ENCODE results near the gene LHX4.

LHX4 gene

DNA sequence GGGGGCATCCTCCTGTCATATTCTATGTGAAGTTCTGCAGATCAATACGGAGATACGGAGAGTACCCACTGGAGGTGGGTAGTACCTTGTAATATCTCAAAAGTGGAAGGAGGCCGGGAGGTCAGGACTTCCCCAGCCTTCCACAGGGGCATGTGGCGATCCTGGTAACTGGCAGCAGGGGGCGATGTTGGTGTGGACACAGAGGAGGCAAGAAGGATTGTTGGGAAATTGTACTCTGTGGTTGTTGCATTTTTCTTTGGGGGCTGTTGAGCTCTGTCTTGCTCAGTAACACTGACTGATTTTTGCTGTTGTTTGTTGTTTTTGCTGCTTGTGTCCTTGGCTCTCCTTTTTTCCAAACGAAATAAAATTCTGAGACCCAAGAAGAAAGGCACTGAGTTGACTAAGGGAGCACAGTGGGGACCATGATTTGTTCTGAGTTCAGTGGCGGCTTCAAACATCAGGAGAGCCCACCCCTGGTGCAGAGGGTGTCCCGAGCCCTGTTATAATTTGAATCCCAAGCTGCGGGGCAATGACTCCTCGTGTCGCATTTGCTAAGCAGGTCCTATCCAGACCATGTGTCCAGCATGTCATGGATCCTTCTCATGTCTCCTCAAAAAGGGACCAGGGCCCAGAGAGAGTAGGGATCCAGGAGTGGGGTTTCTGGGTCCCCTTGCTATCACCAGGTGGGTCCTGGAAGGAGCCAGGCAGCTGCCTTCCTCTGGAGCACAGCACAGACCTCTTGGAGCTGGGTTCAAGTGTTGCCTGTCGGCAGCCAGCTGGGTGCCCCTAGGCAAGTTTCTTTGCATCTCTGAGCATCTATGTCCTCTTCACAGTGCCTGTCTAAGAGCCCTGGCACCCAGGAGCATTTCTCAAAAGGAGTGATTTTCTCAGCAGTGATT, 22.8 kb downstream of the LHX4 start:
- Histone ChIP-seq H2AFZ (ENCODE audit: low read depth, low read length) (no peak overlapping the region), H3K36me3 (ENCODE audit: control insufficient read depth in 1 of 2, insufficient read depth in 2 of 2, low read depth in 1 of 2, low read length in 2 of 2) (no peaks in the 10 kb centered on the region), H3K27ac (ENCODE audit: low read length, poor library complexity, severe bottlenecking) (no peak overlapping the region), H2BK5ac (ENCODE audit: low read depth, low read length, poor library complexity, severe bottlenecking) (no peak overlapping the region), H2AK5ac (ENCODE audit: low read length, severe bottlenecking) (no peak overlapping the region), H3K14ac (ENCODE audit: low read length in 2 of 2) (no peak overlapping the region), H3K4me1 (ENCODE audit: control insufficient read depth, insufficient read depth, low read depth, low read length) (peaks cover 26% of the 10 kb centered on the region), H3K79me1 (replicated peaks; ENCODE audit: low read length, poor library complexity, severe bottlenecking) (no peaks in the 10 kb centered on the region), H3K23ac (ENCODE audit: low read length in 2 of 2) (no peak overlapping the region), H3K4ac (ENCODE audit: low read depth in 1 of 2, low read length in 2 of 2) (no peak overlapping the region), H2BK120ac (ENCODE audit: low read depth, low read length) (no peak overlapping the region), H3K18ac (ENCODE audit: low read depth in 1 of 2, low read length in 2 of 2) (no peak overlapping the region), H2BK12ac (ENCODE audit: low read length in 2 of 2) (no peak overlapping the region), H4K91ac (ENCODE audit: low read length) (no peak overlapping the region), H3K9ac (ENCODE audit: low read length) (no peak overlapping the region), H2BK15ac (ENCODE audit: low read depth, poor library complexity, severe bottlenecking) (no peak overlapping the region), H3K4me2 (ENCODE audit: low read length, poor library complexity, severe bottlenecking) (no peak overlapping the region), H3K4me3 (ENCODE audit: insufficient read depth in 1 of 2, low read depth in 1 of 2, low read length in 2 of 2) (no peak overlapping the region), H3K27me3 (ENCODE audit: control insufficient read depth in 1 of 2, insufficient read depth in 1 of 2, low read length in 2 of 2) (peaks cover 0 to 90% of the 10 kb centered on the region in 2 experiments), H4K8ac (ENCODE audit: low read length) (no peak overlapping the region), H3K9me3 (ENCODE audit: control insufficient read depth, low read length) (no peaks in the 10 kb centered on the region)
- 50% methylated on average over 12 of the region's 12 CpGs for WGBS
- DNase-seq, result peak; percentile 61

DNA sequence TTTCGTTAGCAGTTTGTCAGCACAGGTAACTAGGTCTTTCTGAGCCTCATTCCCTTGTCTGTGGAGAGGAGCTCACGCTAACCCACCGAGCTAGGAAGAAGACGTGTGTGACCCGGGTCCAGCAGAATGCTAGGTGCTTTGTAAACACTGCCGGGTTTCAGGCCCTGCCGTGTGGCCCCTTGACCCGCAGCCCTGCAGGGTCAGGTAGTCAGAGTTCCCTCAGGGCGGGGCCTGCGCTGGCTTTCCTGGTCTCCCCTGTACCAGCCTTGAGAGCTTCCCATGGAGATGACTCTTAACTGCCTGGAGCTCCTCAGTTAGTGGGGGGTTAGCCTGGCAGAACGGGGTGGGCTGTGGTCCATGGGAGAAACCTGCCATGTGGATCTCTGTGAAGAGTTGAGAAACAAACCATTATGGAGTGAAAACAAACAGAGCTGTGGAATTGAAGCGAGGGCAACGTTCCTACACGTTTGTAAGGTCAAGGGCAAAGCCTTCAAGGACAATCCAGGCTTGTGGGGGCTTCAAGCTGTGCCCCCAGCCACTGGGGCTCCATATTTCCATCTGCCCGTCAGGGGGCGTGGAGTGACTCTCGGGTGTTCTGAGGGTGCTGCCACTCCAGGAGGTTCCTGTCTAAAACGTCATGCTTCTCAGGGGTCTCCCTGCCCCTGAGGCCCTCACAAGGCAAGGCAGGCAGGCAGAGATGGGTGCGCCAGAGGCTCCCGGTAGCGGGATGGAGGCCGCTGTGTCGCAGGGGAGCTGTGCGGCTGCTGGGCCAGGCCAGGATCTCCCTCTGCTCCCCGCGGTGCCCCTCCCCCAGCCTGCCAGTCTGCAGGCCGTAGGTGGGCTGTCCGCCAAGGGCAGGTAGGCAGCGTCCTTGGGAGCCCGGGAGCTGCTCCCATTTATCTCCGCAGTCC, 23.8 kb downstream of the LHX4 start:
- no peak overlapping the region for H2BK120ac ChIP-seq (ENCODE audit: low read depth, low read length)
- H4K8ac ChIP-seq (ENCODE audit: low read length), result no peak overlapping the region
- H2AK5ac ChIP-seq (ENCODE audit: low read length, severe bottlenecking), result no peak overlapping the region
- H2AFZ ChIP-seq (ENCODE audit: low read depth, low read length), result no peak overlapping the region
- H3K27me3 ChIP-seq (ENCODE audit: control insufficient read depth in 1 of 2, insufficient read depth in 1 of 2, low read length in 2 of 2), result peaks cover 1 to 90% of the 10 kb centered on the region in 2 experiments
- no peak overlapping the region for H2BK12ac ChIP-seq (ENCODE audit: low read length in 2 of 2)
- H3K27ac ChIP-seq (ENCODE audit: low read length, poor library complexity, severe bottlenecking), result no peak overlapping the region
- no peak for DNase-seq
- no peak overlapping the region for H3K4me2 ChIP-seq (ENCODE audit: low read length, poor library complexity, severe bottlenecking)
- H2BK5ac ChIP-seq (ENCODE audit: low read depth, low read length, poor library complexity, severe bottlenecking), result no peak overlapping the region
- H2BK15ac ChIP-seq (ENCODE audit: low read depth, poor library complexity, severe bottlenecking), result no peak overlapping the region
- H3K4ac ChIP-seq (ENCODE audit: low read depth in 1 of 2, low read length in 2 of 2), result no peak overlapping the region
- no peak overlapping the region for H3K4me3 ChIP-seq (ENCODE audit: insufficient read depth in 1 of 2, low read depth in 1 of 2, low read length in 2 of 2)
- peaks cover 26% of the 10 kb centered on the region for H3K4me1 ChIP-seq (ENCODE audit: control insufficient read depth, insufficient read depth, low read depth, low read length)
- H3K23ac ChIP-seq (ENCODE audit: low read length in 2 of 2), result no peak overlapping the region
- no peaks in the 10 kb centered on the region for H3K79me1 ChIP-seq (replicated peaks; ENCODE audit: low read length, poor library complexity, severe bottlenecking)
- H3K18ac ChIP-seq (ENCODE audit: low read depth in 1 of 2, low read length in 2 of 2), result no peak overlapping the region
- H4K91ac ChIP-seq (ENCODE audit: low read length), result peak overlapping the region; percentile 10
- no peak overlapping the region for H3K14ac ChIP-seq (ENCODE audit: low read length in 2 of 2)
- no peaks in the 10 kb centered on the region for H3K36me3 ChIP-seq (ENCODE audit: control insufficient read depth in 1 of 2, insufficient read depth in 2 of 2, low read depth in 1 of 2, low read length in 2 of 2)
- H3K9me3 ChIP-seq (ENCODE audit: control insufficient read depth, low read length), result no peaks in the 10 kb centered on the region
- H3K9ac ChIP-seq (ENCODE audit: low read length), result no peak overlapping the region
- WGBS, result 88% methylated on average over 31 of the region's 31 CpGs

DNA sequence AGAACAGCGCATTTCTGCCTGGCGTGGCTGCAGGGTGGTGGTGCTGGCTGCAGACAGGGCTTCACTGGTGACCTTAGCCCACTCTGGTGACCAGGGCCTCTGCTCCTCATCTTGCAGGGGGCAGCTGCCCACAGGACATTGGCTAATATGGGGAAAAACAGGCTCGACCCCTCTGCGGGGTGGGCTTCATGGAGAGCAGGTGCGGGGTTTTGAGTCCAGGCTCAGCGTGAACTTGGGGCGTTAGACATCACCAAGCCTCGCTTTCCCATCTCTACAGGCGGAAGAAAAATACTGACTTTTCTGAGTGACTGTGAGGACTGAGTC, 24.4 kb downstream of the LHX4 start:
- no peak overlapping the region for H2BK12ac ChIP-seq (ENCODE audit: low read length in 2 of 2)
- H3K23ac ChIP-seq (ENCODE audit: low read length in 2 of 2), result no peak overlapping the region
- no peaks in the 10 kb centered on the region for H3K36me3 ChIP-seq (ENCODE audit: control insufficient read depth in 1 of 2, insufficient read depth in 2 of 2, low read depth in 1 of 2, low read length in 2 of 2)
- H3K27me3 ChIP-seq (ENCODE audit: control insufficient read depth in 1 of 2, insufficient read depth in 1 of 2, low read length in 2 of 2), result peaks cover 5 to 90% of the 10 kb centered on the region in 2 experiments
- 91% methylated on average over 9 of the region's 9 CpGs for WGBS
- H3K4me3 ChIP-seq (ENCODE audit: insufficient read depth in 1 of 2, low read depth in 1 of 2, low read length in 2 of 2), result no peak overlapping the region
- DNase-seq, result no peak
- H3K4me2 ChIP-seq (ENCODE audit: low read length, poor library complexity, severe bottlenecking), result no peak overlapping the region
- no peak overlapping the region for H3K4ac ChIP-seq (ENCODE audit: low read depth in 1 of 2, low read length in 2 of 2)
- H3K79me1 ChIP-seq (replicated peaks; ENCODE audit: low read length, poor library complexity, severe bottlenecking), result no peaks in the 10 kb centered on the region
- no peak overlapping the region for H3K27ac ChIP-seq (ENCODE audit: low read length, poor library complexity, severe bottlenecking)
- H4K8ac ChIP-seq (ENCODE audit: low read length), result no peak overlapping the region
- H2BK15ac ChIP-seq (ENCODE audit: low read depth, poor library complexity, severe bottlenecking), result no peak overlapping the region
- no peak overlapping the region for H3K18ac ChIP-seq (ENCODE audit: low read depth in 1 of 2, low read length in 2 of 2)
- H2BK5ac ChIP-seq (ENCODE audit: low read depth, low read length, poor library complexity, severe bottlenecking), result no peak overlapping the region
- no peak overlapping the region for H2AK5ac ChIP-seq (ENCODE audit: low read length, severe bottlenecking)
- H3K14ac ChIP-seq (ENCODE audit: low read length in 2 of 2), result no peak overlapping the region
- no peaks in the 10 kb centered on the region for H3K9me3 ChIP-seq (ENCODE audit: control insufficient read depth, low read length)
- H3K4me1 ChIP-seq (ENCODE audit: control insufficient read depth, insufficient read depth, low read depth, low read length), result peaks cover 29% of the 10 kb centered on the region
- no peak overlapping the region for H2BK120ac ChIP-seq (ENCODE audit: low read depth, low read length)
- H4K91ac ChIP-seq (ENCODE audit: low read length), result no peak overlapping the region
- no peak overlapping the region for H2AFZ ChIP-seq (ENCODE audit: low read depth, low read length)
- H3K9ac ChIP-seq (ENCODE audit: low read length), result no peak overlapping the region

- Histone ChIP-seq H3K23ac (ENCODE audit: low read length in 2 of 2) (no peak overlapping the region), H3K4me1 (ENCODE audit: control insufficient read depth, insufficient read depth, low read depth, low read length) (peaks cover 26% of the 10 kb centered on the region), H4K8ac (ENCODE audit: low read length) (no peak overlapping the region), H3K9ac (ENCODE audit: low read length) (no peak overlapping the region), H2AK5ac (ENCODE audit: low read length, severe bottlenecking) (no peak overlapping the region), H3K14ac (ENCODE audit: low read length in 2 of 2) (no peak overlapping the region), H3K4me2 (ENCODE audit: low read length, poor library complexity, severe bottlenecking) (no peak overlapping the region), H2AFZ (ENCODE audit: low read depth, low read length) (no peak overlapping the region), H4K91ac (ENCODE audit: low read length) (no peak overlapping the region), H2BK12ac (ENCODE audit: low read length in 2 of 2) (no peak overlapping the region), H2BK5ac (ENCODE audit: low read depth, low read length, poor library complexity, severe bottlenecking) (no peak overlapping the region), H3K27me3 (ENCODE audit: control insufficient read depth in 1 of 2, insufficient read depth in 1 of 2, low read length in 2 of 2) (peaks cover 7 to 90% of the 10 kb centered on the region in 2 experiments), H3K4me3 (ENCODE audit: insufficient read depth in 1 of 2, low read depth in 1 of 2, low read length in 2 of 2) (no peak overlapping the region), H3K27ac (ENCODE audit: low read length, poor library complexity, severe bottlenecking) (no peak overlapping the region), H3K4ac (ENCODE audit: low read depth in 1 of 2, low read length in 2 of 2) (no peak overlapping the region), H2BK120ac (ENCODE audit: low read depth, low read length) (no peak overlapping the region), H3K9me3 (ENCODE audit: control insufficient read depth, low read length) (no peaks in the 10 kb centered on the region), H3K36me3 (ENCODE audit: control insufficient read depth in 1 of 2, insufficient read depth in 2 of 2, low read depth in 1 of 2, low read length in 2 of 2) (no peaks in the 10 kb centered on the region), H3K18ac (ENCODE audit: low read depth in 1 of 2, low read length in 2 of 2) (no peak overlapping the region), H2BK15ac (ENCODE audit: low read depth, poor library complexity, severe bottlenecking) (no peak overlapping the region), H3K79me1 (replicated peaks; ENCODE audit: low read length, poor library complexity, severe bottlenecking) (no peaks in the 10 kb centered on the region)
- no peak for DNase-seq
- 89% methylated on average over 11 of the region's 11 CpGs for WGBS
Observed at GRCh38 chr1:180254854-180255253, 24.8 kb downstream of the LHX4 start.
